ENCODE measurements around the gene PEAK1. TPM values are rescaled to one million over a fixed set of nuclear protein-coding genes. Genes with fewer than 3 reads are reported as not detected.

PEAK1 gene
- total RNA-seq, 1 donor from 2014 or later: 34.2 TPM

- Mint-ChIP-seq H3K9me3 (no peaks in the 10 kb centered on the region), H3K4me3 (no peak overlapping the region), H3K27me3 (no peaks in the 10 kb centered on the region), H3K27ac (no peak overlapping the region), H3K36me3 (ENCODE audit: low read depth) (no peaks in the 10 kb centered on the region), H3K4me1 (peaks cover 48% of the 10 kb centered on the region)
- ChIA-PET CTCF (interaction anchor here (1.1 to 6.3 kb wide), 6 partner anchors 61 to 422 kb away, joined by 5 to 146 read pairs (median 27); no protein-coding TSS in a partner anchor), POLR2A (interaction anchor here (1.0 kb wide), 1 partner anchor 61 kb away, joined by 3 read pairs; no protein-coding TSS in a partner anchor)
- no peak for TF ChIP-seq CTCF (IDR thresholded peaks at IDR 0.05)
- ATAC-seq (ENCODE audit: low read depth) (no peak), DNase-seq (no peak)
- intact Hi-C loops (cut with micrococcal nuclease): no loop called here
Observed at GRCh38 chr15:77120576-77120975, 299.3 kb downstream of the PEAK1 start.

- Mint-ChIP-seq H3K9me3 (no peaks in the 10 kb centered on the region), H3K36me3 (ENCODE audit: low read depth) (peaks cover 8% of the 10 kb centered on the region), H3K4me3 (no peak overlapping the region), H3K27ac (no peak overlapping the region), H3K4me1 (peaks cover 45% of the 10 kb centered on the region), H3K27me3 (no peaks in the 10 kb centered on the region)
- intact Hi-C loops (cut with micrococcal nuclease): loop anchor here (1.0 to 5.0 kb wide), 3 partner anchors 95 to 513 kb away; partner anchors contain the start of gene LINGO1
- DNase-seq (no peak), ATAC-seq (ENCODE audit: low read depth) (no peak)
- no peak for TF ChIP-seq CTCF (IDR thresholded peaks at IDR 0.05)
- CTCF ChIA-PET: interaction anchor here (0.6 to 6.3 kb wide), 21 partner anchors 9 to 702 kb away, joined by 3 to 146 read pairs (median 4); no protein-coding TSS in a partner anchor
- POLR2A ChIA-PET: interaction anchor here (0.5 to 2.1 kb wide), 2 partner anchors 19 to 424 kb away, joined by 5 to 8 read pairs; no protein-coding TSS in a partner anchor
Observed at GRCh38 chr15:77119446-77119845, 300.5 kb downstream of the PEAK1 start.

- Mint-ChIP-seq H3K9me3 (no peaks in the 10 kb centered on the region), H3K36me3 (ENCODE audit: low read depth) (peaks cover 13% of the 10 kb centered on the region), H3K27ac (no peak overlapping the region), H3K27me3 (no peaks in the 10 kb centered on the region), H3K4me3 (no peak overlapping the region), H3K4me1 (peaks cover 40% of the 10 kb centered on the region)
- intact Hi-C loops (cut with micrococcal nuclease): loop anchor here (1.0 to 5.0 kb wide), 5 partner anchors 67 to 513 kb away; partner anchors contain the start of gene LINGO1
- ChIA-PET POLR2A (interaction anchor here (0.5 to 2.1 kb wide), 3 partner anchors 20 to 424 kb away, joined by 3 to 8 read pairs (median 5); no protein-coding TSS in a partner anchor), CTCF (interaction anchor here (0.6 to 6.3 kb wide), 23 partner anchors 8 to 702 kb away, joined by 3 to 146 read pairs (median 4); no protein-coding TSS in a partner anchor)
- TF ChIP-seq CTCF (IDR thresholded peaks at IDR 0.05): no peak
- peak; percentile 62 for ATAC-seq (ENCODE audit: low read depth)
- no peak for DNase-seq
Observed at GRCh38 chr15:77118882-77119321, 301.0 kb downstream of the PEAK1 start.

- Mint-ChIP-seq H3K27ac (no peak overlapping the region), H3K4me1 (peaks cover 15% of the 10 kb centered on the region), H3K36me3 (ENCODE audit: low read depth) (peaks cover 24% of the 10 kb centered on the region), H3K9me3 (no peaks in the 10 kb centered on the region), H3K4me3 (no peak overlapping the region), H3K27me3 (no peaks in the 10 kb centered on the region)
- DNase-seq: no peak
- intact Hi-C loops (cut with micrococcal nuclease): loop anchor here (5.0 kb wide), 1 partner anchor 517 kb away; the partner anchor contains the start of gene LINGO1
- ChIA-PET POLR2A (no interaction called here), CTCF (interaction anchor here (1.1 kb wide), 1 partner anchor 428 kb away, joined by 5 read pairs; no protein-coding TSS in a partner anchor)
- no peak for ATAC-seq (ENCODE audit: low read depth)
- no peak for TF ChIP-seq CTCF (IDR thresholded peaks at IDR 0.05)
Observed at GRCh38 chr15:77115179-77115578, 304.7 kb downstream of the PEAK1 start.

- ATAC-seq (ENCODE audit: low read depth) (no peak), DNase-seq (no peak)
- no peak for TF ChIP-seq CTCF (IDR thresholded peaks at IDR 0.05)
- ChIA-PET CTCF (interaction anchor here (0.9 to 2.2 kb wide), 3 partner anchors 74 to 430 kb away, joined by 3 to 23 read pairs (median 4); no protein-coding TSS in a partner anchor), POLR2A (no interaction called here)
- Mint-ChIP-seq H3K9me3 (no peaks in the 10 kb centered on the region), H3K27me3 (no peaks in the 10 kb centered on the region), H3K36me3 (ENCODE audit: low read depth) (peaks cover 24% of the 10 kb centered on the region), H3K4me3 (no peak overlapping the region), H3K27ac (no peak overlapping the region), H3K4me1 (no peaks in the 10 kb centered on the region)
- intact Hi-C loops (cut with micrococcal nuclease): no loop called here
Observed at GRCh38 chr15:77112838-77113504, 306.9 kb downstream of the PEAK1 start.
